ENCODE measurements around the gene CDT1. TPM values are rescaled to one million over a fixed set of nuclear protein-coding genes. Genes with fewer than 3 reads are reported as not detected.

CDT1 gene
- total and polyA plus RNA-seq, 2 experiments from 2014 or later, result 5.1 to 5.2 TPM

- H4K20me1 ChIP-seq (ENCODE audit: insufficient read depth, poor library complexity, severe bottlenecking), result no peaks in the 10 kb centered on the region
- H3K9me3 ChIP-seq (ENCODE audit: low read depth), result no peaks in the 10 kb centered on the region
- H3K4me1 ChIP-seq (ENCODE audit: insufficient read depth), result no peaks in the 10 kb centered on the region
- no peaks in the 10 kb centered on the region for H3K9me2 ChIP-seq (replicated peaks; ENCODE audit: insufficient read depth)
- no peak for DNase-seq (ENCODE audit: low spot score)
- no peaks in the 10 kb centered on the region for H3K79me2 ChIP-seq
- no peaks in the 10 kb centered on the region for H3K27me3 ChIP-seq
- H2AFZ ChIP-seq, result no peak overlapping the region
- no peak overlapping the region for H3K4me2 ChIP-seq
- H3K4me3 ChIP-seq, result no peak overlapping the region
- no peak overlapping the region for H3K27ac ChIP-seq
- 93% methylated on average over 13 of the region's 16 CpGs for WGBS (ENCODE audit: low lambda C conversion rate, missing lambda C conversion rate)
- no peak for TF ChIP-seq EZH2phosphoT487 (IDR thresholded peaks at IDR 0.05; ENCODE audit: low read depth, severe bottlenecking, unreplicated experiment)
- no peak for TF ChIP-seq CTCF (IDR thresholded peaks at IDR 0.05; ENCODE audit: poor library complexity)
- no peak for TF ChIP-seq EZH2 (IDR thresholded peaks at IDR 0.05; ENCODE audit: borderline replicate concordance)
- no peaks in the 10 kb centered on the region for H3K36me3 ChIP-seq (replicated peaks; ENCODE audit: insufficient read depth, low read depth)
Measured at GRCh38 chr16:88819126-88819525, 15.5 kb downstream of the CDT1 start.

GRCh38 chr16:88820385-88821025 lies 16.9 kb downstream of the CDT1 start:
- no peaks in the 10 kb centered on the region for H3K79me2 ChIP-seq
- H2AFZ ChIP-seq, result no peak overlapping the region
- 92% methylated on average over 9 of the region's 20 CpGs for WGBS (ENCODE audit: low lambda C conversion rate, missing lambda C conversion rate)
- H4K20me1 ChIP-seq (ENCODE audit: insufficient read depth, poor library complexity, severe bottlenecking), result no peaks in the 10 kb centered on the region
- H3K4me2 ChIP-seq, result no peak overlapping the region
- H3K4me3 ChIP-seq, result no peak overlapping the region
- no peaks in the 10 kb centered on the region for H3K27me3 ChIP-seq
- H3K4me1 ChIP-seq (ENCODE audit: insufficient read depth), result no peaks in the 10 kb centered on the region
- H3K9me2 ChIP-seq (replicated peaks; ENCODE audit: insufficient read depth), result no peaks in the 10 kb centered on the region
- no peaks in the 10 kb centered on the region for H3K9me3 ChIP-seq (ENCODE audit: low read depth)
- no peaks in the 10 kb centered on the region for H3K36me3 ChIP-seq (replicated peaks; ENCODE audit: insufficient read depth, low read depth)
- no peak for DNase-seq (ENCODE audit: low spot score)
- H3K27ac ChIP-seq, result no peak overlapping the region
- no peak for TF ChIP-seq EZH2 (IDR thresholded peaks at IDR 0.05; ENCODE audit: borderline replicate concordance)
- TF ChIP-seq CTCF (IDR thresholded peaks at IDR 0.05; ENCODE audit: poor library complexity), result no peak
- TF ChIP-seq EZH2phosphoT487 (IDR thresholded peaks at IDR 0.05; ENCODE audit: low read depth, severe bottlenecking, unreplicated experiment), result no peak

- Histone ChIP-seq H2AFZ (no peak overlapping the region), H3K27me3 (no peaks in the 10 kb centered on the region), H3K4me3 (no peak overlapping the region), H3K4me1 (ENCODE audit: insufficient read depth) (no peaks in the 10 kb centered on the region), H3K9me2 (replicated peaks; ENCODE audit: insufficient read depth) (no peaks in the 10 kb centered on the region), H3K9me3 (ENCODE audit: low read depth) (no peaks in the 10 kb centered on the region), H4K20me1 (ENCODE audit: insufficient read depth, poor library complexity, severe bottlenecking) (no peaks in the 10 kb centered on the region), H3K4me2 (no peak overlapping the region), H3K36me3 (replicated peaks; ENCODE audit: insufficient read depth, low read depth) (no peaks in the 10 kb centered on the region), H3K79me2 (no peaks in the 10 kb centered on the region), H3K27ac (no peak overlapping the region)
- no peak for TF ChIP-seq CTCF (IDR thresholded peaks at IDR 0.05; ENCODE audit: poor library complexity)
- TF ChIP-seq EZH2phosphoT487 (IDR thresholded peaks at IDR 0.05; ENCODE audit: low read depth, severe bottlenecking, unreplicated experiment), result no peak
- TF ChIP-seq EZH2 (IDR thresholded peaks at IDR 0.05; ENCODE audit: borderline replicate concordance), result no peak
- WGBS (ENCODE audit: low lambda C conversion rate, missing lambda C conversion rate), result 94% methylated on average over 19 of the region's 22 CpGs
- DNase-seq (ENCODE audit: low spot score), result no peak
Measured at GRCh38 chr16:88821168-88821850, 17.7 kb downstream of the CDT1 start.
